ENCODE results near the gene SGK2.

- TF ChIP-seq EZH2phosphoT487 (IDR thresholded peaks at IDR 0.05; ENCODE audit: borderline replicate concordance, low read length) = no peak
- TF ChIP-seq CTCF (IDR thresholded peaks at IDR 0.05; ENCODE audit: low read depth, low read length, poor library complexity, severe bottlenecking) = no peak
Observed at GRCh38 chr20:43530321-43531090, 28.3 kb upstream of the SGK2 start.

Measured in DOHH2 (cell line).